ENCODE measurements around the gene CCDC34. TPM values are rescaled to one million over a fixed set of nuclear protein-coding genes. Genes with fewer than 3 reads are reported as not detected.

Gene CCDC34
- polyA plus RNA-seq, 1 donor from 2014 or later, result 13.3 TPM

- H3K27me3 ChIP-seq (ENCODE audit: insufficient read depth, low read depth, low read length), result no peaks in the 10 kb centered on the region
- no peaks in the 10 kb centered on the region for H4K20me1 ChIP-seq (ENCODE audit: insufficient read depth)
- no peaks in the 10 kb centered on the region for H3K79me2 ChIP-seq (replicated peaks; ENCODE audit: insufficient read depth, low read length)
- no peak overlapping the region for H3K27ac ChIP-seq (ENCODE audit: low read length)
- TF ChIP-seq, protein P1, sequence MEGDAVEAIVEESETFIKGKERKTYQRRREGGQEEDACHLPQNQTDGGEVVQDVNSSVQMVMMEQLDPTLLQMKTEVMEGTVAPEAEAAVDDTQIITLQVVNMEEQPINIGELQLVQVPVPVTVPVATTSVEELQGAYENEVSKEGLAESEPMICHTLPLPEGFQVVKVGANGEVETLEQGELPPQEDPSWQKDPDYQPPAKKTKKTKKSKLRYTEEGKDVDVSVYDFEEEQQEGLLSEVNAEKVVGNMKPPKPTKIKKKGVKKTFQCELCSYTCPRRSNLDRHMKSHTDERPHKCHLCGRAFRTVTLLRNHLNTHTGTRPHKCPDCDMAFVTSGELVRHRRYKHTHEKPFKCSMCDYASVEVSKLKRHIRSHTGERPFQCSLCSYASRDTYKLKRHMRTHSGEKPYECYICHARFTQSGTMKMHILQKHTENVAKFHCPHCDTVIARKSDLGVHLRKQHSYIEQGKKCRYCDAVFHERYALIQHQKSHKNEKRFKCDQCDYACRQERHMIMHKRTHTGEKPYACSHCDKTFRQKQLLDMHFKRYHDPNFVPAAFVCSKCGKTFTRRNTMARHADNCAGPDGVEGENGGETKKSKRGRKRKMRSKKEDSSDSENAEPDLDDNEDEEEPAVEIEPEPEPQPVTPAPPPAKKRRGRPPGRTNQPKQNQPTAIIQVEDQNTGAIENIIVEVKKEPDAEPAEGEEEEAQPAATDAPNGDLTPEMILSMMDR (IDR thresholded peaks at IDR 0.05; ENCODE audit: poor library complexity, severe bottlenecking), result no peak
- TF ChIP-seq EZH2 (IDR thresholded peaks at IDR 0.05; ENCODE audit: borderline replicate concordance, insufficient read depth, low read length, poor library complexity, severe bottlenecking) (no peak), SMC3 (conservative IDR thresholded peaks at IDR 0.05; ENCODE audit: poor library complexity) (no peak), REST (IDR thresholded peaks at IDR 0.05; ENCODE audit: borderline replicate concordance) (no peak), EP300 (conservative IDR thresholded peaks at IDR 0.05; ENCODE audit: poor library complexity, severe bottlenecking) (no peak)
- H3K4me2 ChIP-seq (ENCODE audit: low read length), result no peak overlapping the region
- H3K4me3 ChIP-seq (ENCODE audit: low read length), result no peak overlapping the region
- no peaks in the 10 kb centered on the region for H3K36me3 ChIP-seq (ENCODE audit: insufficient read depth, low read length)
- no peaks in the 10 kb centered on the region for H3K9me2 ChIP-seq (ENCODE audit: insufficient read depth, low read length)
- H3K9ac ChIP-seq (ENCODE audit: low read length), result no peak overlapping the region
- no peak overlapping the region for H2AFZ ChIP-seq (ENCODE audit: low read depth, low read length)
- no peaks in the 10 kb centered on the region for H3F3A ChIP-seq (ENCODE audit: insufficient read depth, low read length, poor library complexity, severe bottlenecking)
- H3K9me3 ChIP-seq (ENCODE audit: low read length), result no peaks in the 10 kb centered on the region
Measured at GRCh38 chr11:27303903-27304302, 59.1 kb downstream of the CCDC34 start.

- Histone ChIP-seq H3K36me3 (ENCODE audit: insufficient read depth, low read length) (no peaks in the 10 kb centered on the region), H3K4me3 (ENCODE audit: low read length) (no peak overlapping the region), H3K4me2 (ENCODE audit: low read length) (no peak overlapping the region), H3F3A (ENCODE audit: insufficient read depth, low read length, poor library complexity, severe bottlenecking) (no peaks in the 10 kb centered on the region), H3K27me3 (ENCODE audit: insufficient read depth, low read depth, low read length) (no peaks in the 10 kb centered on the region), H3K27ac (ENCODE audit: low read length) (no peak overlapping the region), H3K9ac (ENCODE audit: low read length) (no peak overlapping the region), H3K9me3 (ENCODE audit: low read length) (no peaks in the 10 kb centered on the region), H4K20me1 (ENCODE audit: insufficient read depth) (no peaks in the 10 kb centered on the region), H3K9me2 (ENCODE audit: insufficient read depth, low read length) (no peaks in the 10 kb centered on the region), H3K79me2 (replicated peaks; ENCODE audit: insufficient read depth, low read length) (no peaks in the 10 kb centered on the region), H2AFZ (ENCODE audit: low read depth, low read length) (no peak overlapping the region)
- TF ChIP-seq EZH2 (IDR thresholded peaks at IDR 0.05; ENCODE audit: borderline replicate concordance, insufficient read depth, low read length, poor library complexity, severe bottlenecking) (no peak), RAD21 (conservative IDR thresholded peaks at IDR 0.05) (no peak), SMC3 (conservative IDR thresholded peaks at IDR 0.05; ENCODE audit: poor library complexity) (no peak), MXI1 (conservative IDR thresholded peaks at IDR 0.05; ENCODE audit: poor library complexity, severe bottlenecking) (no peak)
Measured at GRCh38 chr11:27300974-27301373, 62.0 kb downstream of the CCDC34 start.

GRCh38 chr11:27297616-27298015 is 65.4 kb downstream of the CCDC34 start:
- Histone ChIP-seq H3K79me2 (replicated peaks; ENCODE audit: insufficient read depth, low read length) (no peaks in the 10 kb centered on the region), H3K9me2 (ENCODE audit: insufficient read depth, low read length) (no peaks in the 10 kb centered on the region)

More at GRCh38 chr11:27297616-27298015, 65.4 kb downstream of the CCDC34 start:
- no peak overlapping the region for H3K4me2 ChIP-seq (ENCODE audit: low read length)
- no peak overlapping the region for H3K9ac ChIP-seq (ENCODE audit: low read length)
- H3K4me3 ChIP-seq (ENCODE audit: low read length), result no peak overlapping the region
- no peak overlapping the region for H2AFZ ChIP-seq (ENCODE audit: low read depth, low read length)
- no peaks in the 10 kb centered on the region for H3K9me3 ChIP-seq (ENCODE audit: low read length)
- H3F3A ChIP-seq (ENCODE audit: insufficient read depth, low read length, poor library complexity, severe bottlenecking), result no peaks in the 10 kb centered on the region
- H4K20me1 ChIP-seq (ENCODE audit: insufficient read depth), result no peaks in the 10 kb centered on the region
- no peaks in the 10 kb centered on the region for H3K36me3 ChIP-seq (ENCODE audit: insufficient read depth, low read length)
- no peaks in the 10 kb centered on the region for H3K27me3 ChIP-seq (ENCODE audit: insufficient read depth, low read depth, low read length)
- no peak overlapping the region for H3K27ac ChIP-seq (ENCODE audit: low read length)
- no peak for TF ChIP-seq SMC3 (conservative IDR thresholded peaks at IDR 0.05; ENCODE audit: poor library complexity)
- no peak for TF ChIP-seq EP300 (conservative IDR thresholded peaks at IDR 0.05; ENCODE audit: poor library complexity, severe bottlenecking)
- TF ChIP-seq POLR2AphosphoS5 (IDR thresholded peaks at IDR 0.05), result no peak
- no peak for TF ChIP-seq TAF1 (IDR thresholded peaks at IDR 0.05; ENCODE audit: low read depth)
- TF ChIP-seq EZH2 (IDR thresholded peaks at IDR 0.05; ENCODE audit: borderline replicate concordance, insufficient read depth, low read length, poor library complexity, severe bottlenecking), result no peak
- TF ChIP-seq, protein P1 (IDR thresholded peaks at IDR 0.05; ENCODE audit: poor library complexity, severe bottlenecking), result no peak

Data from neural cell (in vitro differentiated cells).